GM18508 (cell line): ENCODE data around the gene RELN.
"Not testable (repeated sequence)": the region's sequence is repeated elsewhere in the genome, so short reads cannot be mapped to it uniquely, and the experiment has no call there.

Source experiments
- ATAC-seq: cut with Tn5 transposase; IDR thresholded peaks from one replicate; pipeline ENCODE4 v1.9.1; 2021; ENCODE audit warnings: moderate number of reproducible peaks; ENCODE audit not compliant: insufficient read depth, unreplicated experiment

RELN gene

GRCh38 chr7:103796327-103796962 lies 193.0 kb downstream of the RELN start:
- no peak for ATAC-seq

DNA sequence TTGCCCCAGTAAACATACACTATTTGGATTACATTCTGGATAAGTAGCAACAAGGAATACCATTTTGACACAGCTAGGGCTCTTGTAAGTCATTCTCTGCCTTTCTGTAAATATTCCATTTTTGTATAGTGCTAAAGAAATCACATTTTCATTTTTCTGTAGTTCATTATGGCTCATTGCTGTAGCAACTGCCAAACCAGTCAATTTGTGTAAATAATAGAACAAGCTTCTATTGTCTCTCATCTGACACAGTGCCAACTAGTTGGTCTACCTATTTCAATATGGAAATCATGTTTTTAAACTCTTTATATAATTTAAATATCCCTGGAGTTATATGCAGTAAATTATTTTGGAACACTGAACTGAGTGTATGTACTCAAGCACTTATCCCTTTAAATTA lies 193.7 kb downstream of the RELN start:
- ATAC-seq: no peak

- ATAC-seq: no peak
Measured at GRCh38 chr7:103795107-103795506, 194.4 kb downstream of the RELN start.

DNA sequence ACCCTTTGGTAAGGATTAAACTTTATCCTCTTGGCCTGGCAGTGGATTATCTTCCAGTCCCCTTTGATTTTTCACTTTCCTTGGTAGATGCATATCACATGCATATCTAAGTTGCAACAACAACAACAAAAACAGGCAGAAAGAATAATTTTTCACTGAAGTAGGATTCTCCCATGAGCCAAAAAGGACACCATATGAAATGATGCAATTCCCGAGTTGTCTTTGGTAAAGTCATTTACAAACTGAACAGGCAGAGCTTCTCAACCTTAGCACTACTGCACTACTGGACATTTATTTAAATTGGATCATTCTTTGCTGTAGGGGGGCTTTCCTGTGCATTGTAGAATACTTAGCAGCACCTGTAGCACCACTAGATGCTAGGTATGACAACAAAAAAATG lies 195.0 kb downstream of the RELN start:
- no peak for ATAC-seq

GRCh38 chr7:103793614-103794013 lies 195.8 kb downstream of the RELN start:
- ATAC-seq: no peak

GRCh38 chr7:103791894-103792293 lies 197.6 kb downstream of the RELN start:
- ATAC-seq: no peak

DNA sequence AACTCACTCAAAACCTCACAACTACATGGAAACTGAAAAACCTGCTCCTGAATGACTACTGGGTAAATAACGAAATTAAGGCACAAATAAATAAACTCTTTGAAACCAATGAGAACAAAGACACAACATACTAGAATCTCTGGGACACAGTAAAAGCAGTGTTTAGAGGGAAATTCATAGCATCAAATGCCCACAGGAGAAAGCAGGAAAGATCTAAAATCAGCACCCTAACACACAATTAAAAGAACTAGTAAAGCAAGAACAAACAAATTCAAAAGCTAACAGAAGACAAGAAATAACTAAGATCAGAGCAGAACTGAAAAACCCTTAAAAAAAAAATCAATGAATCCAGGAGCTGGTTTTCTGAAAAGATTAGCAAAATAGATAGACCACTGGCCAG lies 202.4 kb downstream of the RELN start:
- ATAC-seq: not testable (repeated sequence)

DNA sequence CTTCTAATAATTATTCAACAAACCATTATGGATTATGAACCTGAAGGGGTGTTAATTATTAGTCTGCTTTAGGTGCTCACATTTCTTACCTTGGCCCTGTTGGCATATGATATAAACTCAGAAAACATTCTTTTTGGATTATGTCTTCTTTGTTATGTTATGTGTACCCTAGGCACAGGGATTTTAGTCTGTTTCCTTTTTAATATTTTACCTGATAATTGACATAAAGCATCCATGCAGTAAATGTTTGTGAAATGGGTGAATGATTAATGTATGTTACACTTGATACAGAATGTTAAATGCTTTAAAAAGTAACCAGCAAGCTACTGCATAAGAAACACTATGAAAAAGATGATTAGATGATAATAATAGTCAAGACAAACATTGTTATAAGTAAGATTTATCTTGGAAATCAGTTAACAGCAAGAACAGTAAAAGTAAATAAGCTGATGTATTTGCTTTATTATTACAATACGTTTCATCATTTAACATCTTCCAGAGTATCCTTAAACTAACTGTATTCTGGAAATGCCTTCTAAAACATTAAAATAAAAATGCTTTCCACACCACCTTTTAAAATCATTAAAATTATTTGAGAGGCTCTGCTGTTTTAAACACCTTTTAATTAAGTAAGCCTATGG lies 204.7 kb downstream of the RELN start:
- no peak for ATAC-seq

- no peak for ATAC-seq
Measured at GRCh38 chr7:103781409-103781808, 208.0 kb downstream of the RELN start.

DNA sequence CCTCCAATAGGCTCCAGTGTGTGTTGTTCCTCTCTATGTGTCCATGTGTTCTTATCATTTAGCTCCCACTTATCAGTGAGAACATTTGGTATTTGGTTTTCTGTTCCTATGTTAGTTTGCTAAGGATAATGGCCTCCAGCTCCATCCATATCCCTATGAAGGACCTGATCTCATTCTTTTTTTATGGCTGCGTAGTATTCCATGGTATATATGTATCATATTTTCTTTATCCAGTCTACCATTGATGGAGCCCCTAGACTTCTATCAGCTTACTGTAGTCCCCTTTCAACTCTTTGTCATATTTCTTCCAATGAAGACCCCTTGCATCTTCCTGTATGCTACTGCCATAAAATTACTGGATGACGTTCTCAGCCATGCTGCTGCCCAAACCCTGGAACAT lies 208.9 kb downstream of the RELN start:
- ATAC-seq: not testable (repeated sequence)

GRCh38 chr7:103777440-103777839 lies 212.0 kb downstream of the RELN start:
- ATAC-seq: no peak

- ATAC-seq: no peak
Measured at GRCh38 chr7:103773726-103774125, 215.7 kb downstream of the RELN start.

- no peak for ATAC-seq
Measured at GRCh38 chr7:103772171-103772773, 217.2 kb downstream of the RELN start.

DNA sequence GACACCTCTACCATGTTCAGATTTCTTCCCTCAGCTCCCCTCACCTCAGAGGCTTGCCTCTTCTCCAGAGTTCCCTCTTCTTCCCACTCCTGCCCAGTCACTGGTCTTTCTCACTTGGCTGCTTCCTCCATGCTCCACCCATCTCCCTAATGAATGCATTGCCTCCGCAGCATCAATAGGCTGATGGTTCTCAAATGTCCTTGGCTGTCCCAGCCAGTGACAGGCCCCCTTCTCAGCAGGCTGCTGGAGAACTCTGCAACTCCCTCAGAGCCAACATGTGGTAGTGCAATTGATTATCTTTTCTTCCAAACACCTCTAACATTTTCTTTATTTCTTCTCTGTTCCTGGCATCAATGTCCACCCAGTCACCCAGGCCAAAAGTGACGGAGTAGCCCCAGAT lies 218.2 kb downstream of the RELN start:
- ATAC-seq: no peak

DNA sequence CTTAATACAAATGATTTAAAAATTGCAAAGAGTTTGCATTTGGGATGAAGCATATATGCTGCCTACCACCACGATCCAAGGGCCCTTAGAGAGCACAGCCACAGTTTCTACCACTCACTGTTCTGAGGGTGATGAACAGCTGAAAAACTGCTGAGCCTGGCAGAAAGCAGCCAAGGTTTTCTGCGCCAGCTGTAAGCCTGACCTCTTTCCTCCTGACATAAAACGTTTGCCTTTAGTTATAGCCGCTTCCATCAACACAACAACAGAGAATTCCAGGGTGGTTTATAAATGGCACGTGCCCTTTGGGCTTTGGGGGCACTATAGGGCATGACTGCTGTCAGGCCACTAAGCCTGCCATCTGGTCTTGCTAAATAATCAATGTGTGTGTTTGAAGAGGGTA lies 222.8 kb downstream of the RELN start:
- no peak for ATAC-seq

DNA sequence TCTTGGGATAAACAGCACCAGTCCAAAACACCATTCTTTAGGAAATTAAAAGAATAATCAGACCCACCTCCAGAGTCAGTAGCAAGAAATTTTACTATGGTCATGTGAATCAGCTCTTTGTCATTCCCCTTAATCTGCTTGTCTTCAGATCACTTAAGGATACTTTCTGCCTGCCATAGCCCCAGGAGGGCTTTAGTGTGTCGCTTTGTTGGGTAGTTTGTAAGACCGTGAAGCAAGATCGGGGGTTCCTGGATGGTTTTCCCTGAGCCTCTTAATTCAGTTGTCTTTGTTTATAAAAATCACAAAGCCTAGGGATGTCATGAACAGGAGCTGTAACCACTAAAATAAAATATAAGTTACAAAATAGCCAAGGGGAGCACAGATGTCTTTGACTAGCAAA lies 223.6 kb downstream of the RELN start:
- no peak for ATAC-seq

GRCh38 chr7:103764901-103765300 lies 224.6 kb downstream of the RELN start:
- no peak for ATAC-seq

GRCh38 chr7:103762877-103763276 lies 226.6 kb downstream of the RELN start:
- ATAC-seq: no peak

DNA sequence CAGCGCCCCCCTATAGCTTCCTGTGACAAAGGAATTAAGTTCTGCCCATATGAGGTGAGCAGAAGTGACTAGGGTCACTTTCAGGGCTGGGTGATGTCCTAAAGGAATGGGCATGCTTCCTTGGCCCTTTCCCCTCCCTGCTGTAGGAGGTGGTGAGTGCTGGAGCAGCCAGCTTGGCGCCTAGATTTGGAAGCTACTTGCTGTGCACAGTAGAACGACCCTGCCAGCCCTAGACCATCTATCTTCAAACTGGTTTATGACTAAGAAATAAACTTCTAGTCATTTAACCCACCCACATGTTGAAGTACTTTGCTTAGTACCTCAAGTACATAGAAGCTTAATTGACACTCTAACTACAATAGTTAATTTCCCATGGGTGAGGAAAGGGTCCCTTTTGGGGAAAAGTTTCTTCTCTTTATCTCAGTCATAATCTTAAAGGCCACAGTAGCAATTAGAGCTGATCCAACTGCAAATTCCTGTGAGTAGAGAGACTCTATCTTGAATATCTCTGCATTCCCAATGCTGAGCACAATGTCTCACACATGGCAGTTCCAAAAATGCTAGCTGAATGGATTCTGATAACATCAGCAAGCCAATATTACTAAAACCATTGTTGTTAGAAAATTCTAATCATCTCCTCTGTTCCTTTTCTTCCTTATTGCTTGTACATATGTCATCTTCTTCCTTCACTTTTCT lies 227.2 kb downstream of the RELN start:
- no peak for ATAC-seq

- no peak for ATAC-seq
Measured at GRCh38 chr7:103752995-103753394, 236.5 kb downstream of the RELN start.

- ATAC-seq: no peak
Measured at GRCh38 chr7:103751311-103751880, 238.1 kb downstream of the RELN start.
